GM19351 (cell line): ENCODE results near the gene FGF8.
A peak's percentile ranks its signal among the peaks of the same experiment; 100 is the strongest.
"Not testable (repeated sequence)": the region's sequence is repeated elsewhere in the genome, so short reads cannot be mapped to it uniquely, and the experiment has no call there.

Experiments used
- ATAC-seq: cut with Tn5 transposase; IDR thresholded peaks from one replicate; pipeline ENCODE4 v1.9.1; 2021; ENCODE audit warnings: mild to moderate bottlenecking, moderate library complexity; ENCODE audit not compliant: unreplicated experiment

FGF8 gene, protein sequence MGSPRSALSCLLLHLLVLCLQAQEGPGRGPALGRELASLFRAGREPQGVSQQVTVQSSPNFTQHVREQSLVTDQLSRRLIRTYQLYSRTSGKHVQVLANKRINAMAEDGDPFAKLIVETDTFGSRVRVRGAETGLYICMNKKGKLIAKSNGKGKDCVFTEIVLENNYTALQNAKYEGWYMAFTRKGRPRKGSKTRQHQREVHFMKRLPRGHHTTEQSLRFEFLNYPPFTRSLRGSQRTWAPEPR

DNA sequence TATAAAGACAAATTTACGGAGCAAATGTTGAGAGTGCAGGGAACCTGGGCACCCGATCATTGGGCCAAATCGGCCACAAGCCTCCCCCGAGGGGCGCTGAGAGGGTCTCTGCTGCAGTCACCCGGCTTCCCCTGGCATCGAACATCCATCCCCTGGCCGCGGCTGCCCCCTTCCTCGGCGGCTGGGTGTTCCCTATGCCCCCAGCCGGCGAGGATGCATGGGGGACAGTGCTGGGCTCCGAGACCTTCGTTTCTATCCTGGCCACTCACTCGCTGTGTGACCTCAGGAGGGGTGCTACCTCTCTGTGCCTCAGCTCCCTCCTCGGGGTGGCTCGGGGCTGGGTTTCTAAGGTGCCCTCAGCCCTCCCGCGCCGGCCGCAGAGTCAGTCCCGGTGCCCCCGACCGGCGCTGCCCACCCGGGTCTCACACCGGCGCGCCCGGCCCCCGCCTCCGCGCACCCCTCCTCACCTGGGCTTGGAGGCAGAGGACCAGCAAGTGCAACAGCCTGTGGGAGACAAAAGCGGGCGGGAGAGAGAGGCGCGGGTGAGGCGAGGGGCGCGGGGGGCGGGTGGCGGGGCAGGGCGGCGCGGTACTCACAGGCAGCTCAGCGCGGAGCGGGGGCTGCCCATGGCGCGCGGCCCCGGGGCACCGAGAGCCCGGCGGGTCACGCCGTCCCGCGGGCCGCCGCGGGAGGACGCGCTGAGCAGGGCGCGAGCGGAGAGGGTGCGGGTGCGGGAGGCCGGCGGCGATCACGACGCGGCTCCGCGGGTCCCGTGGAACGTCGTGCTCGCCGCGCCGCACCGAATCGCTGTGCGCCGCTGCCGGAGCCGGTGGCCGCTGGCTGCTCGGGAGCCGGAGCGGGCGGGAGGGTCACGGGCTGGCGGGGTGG is at the start of gene FGF8:
Gene FGF8, minus strand, starts transcription at position 842 of the 888 bp plus-strand sequence. Its CDS starts 214 bp downstream, at position 628.
- no peak for ATAC-seq

DNA sequence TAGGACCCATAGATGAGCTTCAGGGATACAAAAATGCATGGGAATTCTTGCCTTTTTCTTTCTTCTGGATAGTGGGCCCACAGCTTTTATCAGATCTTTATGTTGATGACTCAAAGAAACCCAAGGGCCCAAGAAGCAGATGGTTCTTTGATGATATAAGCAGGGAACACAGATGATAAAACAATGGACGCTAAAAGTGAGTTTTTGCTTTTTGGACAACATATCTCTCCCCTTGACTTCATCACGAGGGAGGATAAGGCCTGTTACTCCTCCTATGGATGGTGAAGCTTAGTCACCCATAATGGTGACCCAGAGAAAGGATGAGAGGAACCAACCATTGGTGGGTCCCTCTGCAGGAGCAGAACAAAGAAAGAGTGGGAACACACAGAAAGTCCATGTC is 48.8 kb upstream of the FGF8 start:
- ATAC-seq, result no peak

- ATAC-seq, result peak; percentile 32
Observed at GRCh38 chr10:101818872-101819633, 43.1 kb upstream of the FGF8 start.

GRCh38 chr10:101818119-101818871 is 42.4 kb upstream of the FGF8 start, which contains the start of gene OGA:
OGA (minus strand) TSS chr10:101818444; CDS start chr10:101818022, 422 bp downstream.
- peak; percentile 81 for ATAC-seq

DNA sequence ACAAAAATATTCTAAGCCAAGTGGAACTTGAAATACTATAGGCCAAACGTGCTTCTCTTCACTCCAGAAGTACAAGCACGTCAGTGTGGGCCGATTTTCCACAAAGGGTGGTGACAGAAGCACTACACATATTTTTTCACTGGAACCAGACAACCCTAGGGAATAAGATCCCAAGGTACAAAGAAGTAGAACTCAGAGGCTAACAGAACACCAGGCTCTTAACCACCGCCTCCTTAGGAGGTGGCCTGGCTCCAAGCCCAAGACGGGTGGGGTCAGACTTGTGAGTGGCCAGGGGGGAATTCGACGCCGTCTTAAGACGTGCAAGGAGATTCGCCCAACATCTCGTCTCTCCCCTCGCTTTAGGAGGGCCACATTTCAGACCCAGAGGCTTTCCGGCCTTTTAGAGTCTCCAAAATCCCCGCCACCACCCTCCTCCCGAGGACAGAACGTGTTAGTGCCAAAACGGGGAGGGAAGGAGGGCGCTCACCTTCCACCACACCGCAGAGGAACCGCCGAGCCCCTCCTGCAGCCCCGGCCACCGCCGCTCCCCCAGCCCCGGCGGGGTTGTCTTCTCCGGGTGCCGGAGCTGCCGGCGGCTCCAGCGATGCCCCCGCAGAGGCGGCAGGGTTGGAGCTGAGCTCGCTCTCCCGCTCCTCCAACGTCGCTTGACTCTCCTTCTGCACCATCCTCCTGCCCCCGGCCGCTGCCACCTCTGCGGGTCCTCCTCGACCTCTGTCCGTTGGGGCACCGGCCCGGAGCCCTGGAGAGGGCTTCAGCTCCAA is 41.6 kb upstream of the FGF8 start:
- no peak for ATAC-seq

GRCh38 chr10:101816913-101817336 is 41.0 kb upstream of the FGF8 start:
- no peak for ATAC-seq

- no peak for ATAC-seq
Observed at GRCh38 chr10:101816376-101816775, 40.5 kb upstream of the FGF8 start.

- no peak for ATAC-seq
Observed at GRCh38 chr10:101814466-101815071, 38.7 kb upstream of the FGF8 start.

DNA sequence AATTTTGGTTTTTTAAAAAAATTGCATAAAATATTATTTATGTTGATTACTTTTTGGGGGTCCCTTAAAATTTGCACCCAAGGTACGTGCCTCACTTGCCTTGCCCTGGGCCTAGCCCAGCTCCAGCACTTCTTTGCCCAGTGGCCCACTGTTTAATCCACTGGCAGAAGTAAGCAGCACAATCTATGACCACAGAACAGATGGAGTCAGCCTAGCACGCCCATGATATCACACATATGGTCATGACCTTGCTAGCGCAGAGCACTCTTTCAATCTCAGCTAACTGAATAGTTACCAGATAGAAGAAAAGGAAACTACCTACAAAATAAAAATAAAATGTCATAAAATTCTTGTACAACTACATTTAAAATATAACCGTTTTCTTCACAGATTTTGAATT is 36.7 kb upstream of the FGF8 start:
- ATAC-seq, result no peak

- no peak for ATAC-seq
Observed at GRCh38 chr10:101807158-101807557, 31.2 kb upstream of the FGF8 start.

DNA sequence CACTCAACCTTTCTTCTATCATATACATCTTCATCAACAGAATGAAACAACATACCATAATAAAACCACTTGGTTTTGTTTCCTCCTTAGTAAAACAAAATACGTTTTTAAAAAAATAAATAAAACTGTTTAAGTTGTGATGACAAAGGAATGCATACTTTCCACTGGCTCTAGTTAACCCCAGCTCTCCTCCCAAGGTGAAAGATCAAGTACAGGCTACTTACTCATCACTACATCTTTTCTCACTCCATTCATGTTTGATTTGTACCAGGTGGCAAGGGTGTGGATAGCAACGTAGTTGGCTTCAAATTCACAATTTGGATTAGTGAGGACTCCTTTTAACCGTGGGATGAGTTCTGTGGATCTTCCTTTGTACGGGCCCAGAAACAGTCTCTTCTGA is 27.6 kb upstream of the FGF8 start:
- no peak for ATAC-seq

- no peak for ATAC-seq
Observed at GRCh38 chr10:101797403-101798059, 21.6 kb upstream of the FGF8 start.

DNA sequence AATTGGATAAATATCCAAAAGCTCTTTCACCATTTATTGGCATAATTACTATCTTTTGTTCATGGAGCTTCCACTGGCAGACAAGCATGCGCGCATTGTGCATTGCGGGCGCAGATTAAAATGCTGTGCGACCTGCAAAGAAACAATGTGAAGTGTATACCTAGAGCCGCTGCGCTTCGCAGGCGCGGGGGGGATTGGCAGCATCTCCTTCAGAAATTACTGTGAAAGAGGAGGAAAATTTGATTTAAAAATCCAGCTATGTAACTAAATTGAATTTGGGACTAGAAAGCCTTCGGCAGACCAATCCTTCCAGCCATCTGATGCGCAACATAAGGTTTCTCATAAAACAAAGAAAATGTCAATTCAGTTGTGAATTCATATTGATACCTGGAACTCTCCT is 17.6 kb upstream of the FGF8 start:
- ATAC-seq, result no peak

DNA sequence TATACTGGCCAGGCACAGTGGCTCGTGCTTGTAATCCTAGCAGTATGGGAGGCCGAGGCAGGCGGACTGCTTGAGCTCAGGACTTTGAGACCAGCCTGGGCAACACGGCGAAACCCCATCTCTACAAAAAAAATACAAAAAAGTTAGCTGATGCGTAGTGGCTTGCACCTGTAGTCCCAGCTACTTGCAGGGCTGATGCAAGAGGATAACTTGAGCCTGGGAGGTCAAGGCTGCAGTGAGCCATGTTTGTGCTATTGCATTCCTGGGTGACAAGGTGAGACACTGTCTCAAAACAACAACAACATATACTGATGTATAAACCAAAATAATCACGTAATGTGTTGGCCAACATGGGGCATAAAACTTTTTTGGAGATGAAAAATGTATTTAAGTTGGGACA is 13.8 kb upstream of the FGF8 start:
- ATAC-seq, result no peak

DNA sequence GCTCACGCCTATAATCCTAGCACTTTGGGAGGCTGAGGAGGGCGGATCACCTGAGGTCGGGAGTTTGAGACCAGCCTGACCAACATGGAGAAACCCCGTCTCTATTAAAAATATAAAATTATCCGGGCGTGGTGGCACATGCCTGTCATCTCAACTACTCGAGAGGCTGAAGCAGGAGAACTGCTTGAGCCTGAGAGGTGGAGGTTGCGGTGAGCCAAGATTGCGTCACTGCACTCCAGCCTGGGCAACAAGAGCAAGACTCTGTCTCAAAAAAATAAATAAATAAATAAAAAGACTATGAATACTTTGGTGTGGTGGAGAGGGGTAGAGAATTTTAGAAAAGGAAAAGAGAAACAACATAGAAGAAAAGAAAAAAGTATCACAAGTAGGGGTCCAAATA is 13.3 kb upstream of the FGF8 start:
- ATAC-seq, result not testable (repeated sequence)

GRCh38 chr10:101785801-101786200 is 9.9 kb upstream of the FGF8 start:
- ATAC-seq, result no peak

DNA sequence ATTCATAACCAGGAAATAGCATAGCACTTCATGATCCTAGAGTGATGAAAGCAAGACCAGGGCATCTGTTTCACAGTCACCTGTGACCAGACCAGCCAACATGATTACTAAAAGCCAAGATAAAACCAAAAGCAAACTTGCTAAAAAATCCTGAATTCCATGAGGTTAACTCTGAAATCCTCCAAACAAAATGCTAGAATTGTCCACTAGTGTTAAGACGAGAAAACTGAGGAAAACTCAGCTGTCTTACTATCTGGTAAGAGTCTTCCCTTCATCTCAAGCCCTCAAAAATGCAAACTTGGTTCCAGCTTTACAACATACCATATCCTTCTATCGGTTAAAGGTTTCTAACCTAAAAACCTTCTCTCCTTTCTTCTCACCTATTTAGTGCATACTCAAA is 8.6 kb upstream of the FGF8 start:
- ATAC-seq, result no peak

GRCh38 chr10:101783736-101784118 is 7.8 kb upstream of the FGF8 start:
- no peak for ATAC-seq
